Activated CD4-positive, alpha-beta T cell treated with anti-CD3 and anti-CD28 coated beads, Interleukin-2, amount 50 U/mL, for 4 hours (primary cell): ENCODE data around the gene PVALEF.
A peak's percentile ranks its signal among the peaks of the same experiment; 100 is the strongest.
"Not testable (repeated sequence)": the region's sequence is repeated elsewhere in the genome, so short reads cannot be mapped to it uniquely, and the experiment has no call there.

Experiments used
- DNase-seq, 2 experiments: peaks; one replicate each; pipeline ENCODE4 v3.0.0-alpha.2; 2020

Gene PVALEF

GRCh38 chr17:81146208-81146607 lies 19.1 kb upstream of the PVALEF start:
- DNase-seq, result not testable (repeated sequence)

GRCh38 chr17:81147701-81148100 lies 17.6 kb upstream of the PVALEF start:
- no peak for DNase-seq

GRCh38 chr17:81148571-81148970 lies 16.7 kb upstream of the PVALEF start:
- DNase-seq, result no peak

GRCh38 chr17:81148986-81149533 lies 16.2 kb upstream of the PVALEF start:
- DNase-seq, result no peak

- DNase-seq, result no peak
These were observed 14.8 kb upstream of the PVALEF start for GRCh38 chr17:81150377-81151077.

GRCh38 chr17:81151278-81151677 lies 14.0 kb upstream of the PVALEF start:
- DNase-seq, result no peak

- no peak for DNase-seq
These were observed 12.9 kb upstream of the PVALEF start for GRCh38 chr17:81152288-81152828.

GRCh38 chr17:81153340-81153803 lies 11.9 kb upstream of the PVALEF start:
- peak; percentile 25 to 34 for DNase-seq

GRCh38 chr17:81154016-81154415 lies 11.3 kb upstream of the PVALEF start:
- DNase-seq, result not testable (repeated sequence)

GRCh38 chr17:81154961-81155360 lies 10.3 kb upstream of the PVALEF start:
- no peak for DNase-seq

- DNase-seq, result no peak
These were observed 8.2 kb upstream of the PVALEF start for GRCh38 chr17:81156866-81157805.

- DNase-seq, result no peak
These were observed 7.2 kb upstream of the PVALEF start for GRCh38 chr17:81157848-81158687.

GRCh38 chr17:81158688-81159590 lies 6.4 kb upstream of the PVALEF start:
- no peak for DNase-seq

- DNase-seq, result no peak
These were observed 5.6 kb upstream of the PVALEF start for GRCh38 chr17:81159611-81160265.

- DNase-seq, result no peak
These were observed 5.0 kb upstream of the PVALEF start for GRCh38 chr17:81160306-81160705.

- no peak for DNase-seq
These were observed 4.4 kb upstream of the PVALEF start for GRCh38 chr17:81160747-81161453.

GRCh38 chr17:81161536-81161935 lies 3.8 kb upstream of the PVALEF start:
- DNase-seq, result no peak

- DNase-seq, result no peak
These were observed 3.3 kb upstream of the PVALEF start for GRCh38 chr17:81161972-81162371.

GRCh38 chr17:81162491-81162890 lies 2.8 kb upstream of the PVALEF start:
- no peak for DNase-seq
